ENCODE data around the gene RNF167.

Gene RNF167

GRCh38 chr17:4986403-4986802, 46.3 kb downstream of the RNF167 start:
- Mint-ChIP-seq H3K36me3 (ENCODE audit: low read depth) (peaks cover 26% of the 10 kb centered on the region), H3K27ac (peak overlapping the region; percentile 86), H3K4me3 (peak overlapping the region; percentile 92), H3K27me3 (ENCODE audit: low read depth) (no peaks in the 10 kb centered on the region), H3K4me1 (ENCODE audit: low read depth) (peaks cover 41% of the 10 kb centered on the region), H3K9me3 (no peaks in the 10 kb centered on the region)

GRCh38 chr17:4986951-4987766, 47.1 kb downstream of the RNF167 start, which contains the start of gene CAMTA2:
Gene CAMTA2, minus strand, starts transcription at chr17:4987675. Its CDS starts 1,453 bp downstream, at chr17:4986222.
- H3K4me1 Mint-ChIP-seq (ENCODE audit: low read depth) = peaks cover 35% of the 10 kb centered on the region

GRCh38 chr17:4987767-4988567, 47.9 kb downstream of the RNF167 start:
- peaks cover 13% of the 10 kb centered on the region for H3K36me3 Mint-ChIP-seq (ENCODE audit: low read depth)
- no peaks in the 10 kb centered on the region for H3K27me3 Mint-ChIP-seq (ENCODE audit: low read depth)
- H3K4me1 Mint-ChIP-seq (ENCODE audit: low read depth) = peaks cover 33% of the 10 kb centered on the region
- H3K9me3 Mint-ChIP-seq = no peaks in the 10 kb centered on the region
- peak overlapping the region; percentile 94 for H3K27ac Mint-ChIP-seq
- peak overlapping the region; percentile 92 for H3K4me3 Mint-ChIP-seq

More at GRCh38 chr17:4986951-4987766, 47.1 kb downstream of the RNF167 start, which contains the start of gene CAMTA2:
- Mint-ChIP-seq H3K9me3 (no peaks in the 10 kb centered on the region), H3K4me3 (peak within 1 kb of the TSS; percentile 92), H3K27ac (peak within 1 kb of the TSS; percentile 94), H3K36me3 (ENCODE audit: low read depth) (peaks cover 20% of the 10 kb centered on the region), H3K27me3 (ENCODE audit: low read depth) (no peaks in the 10 kb centered on the region)

GRCh38 chr17:4994081-4994595, 54.1 kb downstream of the RNF167 start:
- Mint-ChIP-seq H3K27me3 (ENCODE audit: low read depth) (peaks cover 6% of the 10 kb centered on the region), H3K9me3 (no peaks in the 10 kb centered on the region), H3K36me3 (ENCODE audit: low read depth) (no peaks in the 10 kb centered on the region), H3K4me3 (no peak overlapping the region), H3K27ac (no peak overlapping the region), H3K4me1 (ENCODE audit: low read depth) (peaks cover 16% of the 10 kb centered on the region)
